Calu3 (cell line): ENCODE data around the gene VPS26C. TPM values are rescaled to one million over a fixed set of nuclear protein-coding genes. Genes with fewer than 3 reads are reported as not detected.

ENCODE experiments used
- BruUV-seq: library from RNA; stranded (reverse); fragments of 400-500 nt; replicated peaks from 2 replicates; lab custom pipeline; 2021; lab: Mats Ljungman, UMichigan
- CTCF ChIA-PET: fragments of 300-600 bp; sonication (Branson Sonifier 250); formaldehyde crosslinking; loops from one replicate; lab custom pipeline; 2022; ENCODE audit warnings: antibody characterized with exemption; lab: Charles Lee
- DNase-seq: peaks from one replicate; pipeline ENCODE4 v3.0.0; 2022
- H3K27ac Mint-ChIP-seq: one replicate; pipeline ENCODE4 v1.8.0; 2022; ENCODE audit warnings: mixed read lengths; ENCODE audit not compliant: unreplicated experiment
- H3K27me3 Mint-ChIP-seq: one replicate; pipeline ENCODE4 v1.8.0; 2022; ENCODE audit warnings: mixed read lengths; ENCODE audit not compliant: unreplicated experiment
- H3K36me3 Mint-ChIP-seq: one replicate; pipeline ENCODE4 v1.8.0; 2022; ENCODE audit warnings: mild to moderate bottlenecking, moderate library complexity, mixed read lengths; ENCODE audit not compliant: insufficient read depth, unreplicated experiment
- H3K4me1 Mint-ChIP-seq: one replicate; pipeline ENCODE4 v1.8.0; 2022; ENCODE audit warnings: mild to moderate bottlenecking, low read depth, mixed read lengths; ENCODE audit not compliant: unreplicated experiment
- H3K4me3 Mint-ChIP-seq: one replicate; pipeline ENCODE4 v1.8.0; 2022; ENCODE audit warnings: mild to moderate bottlenecking, low read depth, moderate library complexity, mixed read lengths; ENCODE audit not compliant: unreplicated experiment
- H3K9me3 Mint-ChIP-seq: one replicate; pipeline ENCODE4 v1.8.0; 2022; ENCODE audit warnings: low read depth, mixed read lengths; ENCODE audit not compliant: unreplicated experiment
- CTCF ChIP-seq: fragments of 200-600 bp; IDR thresholded peaks from one replicate; pipeline ENCODE4 v1.8.0; 2022; ENCODE audit warnings: antibody characterized with exemption; ENCODE audit not compliant: unreplicated experiment
- intact Hi-C: fragments of 100-400 bp; cut with micrococcal nuclease; formaldehyde crosslinking; loops from one replicate; pipeline ENCODE4 v1.10.0; 2022; ENCODE audit not compliant: unreplicated experiment
- total RNA-seq: library from RNA; stranded (reverse); gene quantifications from 2 replicates; pipeline ENCODE4 v1.2.3, GENCODE V29; 2022

The VPS26C gene
- total RNA-seq, 1 experiment from 2014 or later, result 32.3 TPM

GRCh38 chr21:37228003-37228400, 39.1 kb downstream of the VPS26C start:
- Mint-ChIP-seq H3K4me3 (no peak overlapping the region), H3K9me3 (no peaks in the 10 kb centered on the region), H3K36me3 (peaks cover 14% of the 10 kb centered on the region), H3K27me3 (no peaks in the 10 kb centered on the region), H3K27ac (no peak overlapping the region), H3K4me1 (no peaks in the 10 kb centered on the region)
- CTCF ChIA-PET, result no interaction called here
- intact Hi-C loops, result no loop called here
- BruUV-seq, result no TSS peak
- DNase-seq, result no peak
- TF ChIP-seq CTCF, result no peak

GRCh38 chr21:37227071-37228002, 39.8 kb downstream of the VPS26C start:
- CTCF ChIA-PET, result no interaction called here
- Mint-ChIP-seq H3K9me3 (no peaks in the 10 kb centered on the region), H3K36me3 (peaks cover 14% of the 10 kb centered on the region), H3K27me3 (no peaks in the 10 kb centered on the region), H3K4me1 (no peaks in the 10 kb centered on the region), H3K4me3 (no peak overlapping the region), H3K27ac (no peak overlapping the region)
- intact Hi-C loops, result no loop called here
- no TSS peak for BruUV-seq
- DNase-seq, result no peak
- TF ChIP-seq CTCF, result no peak

GRCh38 chr21:37226041-37226920, 40.9 kb downstream of the VPS26C start:
- CTCF ChIA-PET, result no interaction called here
- DNase-seq, result no peak
- no peak for TF ChIP-seq CTCF
- intact Hi-C loops, result no loop called here
- Mint-ChIP-seq H3K4me3 (no peak overlapping the region), H3K27ac (no peak overlapping the region), H3K9me3 (no peaks in the 10 kb centered on the region), H3K36me3 (peaks cover 12% of the 10 kb centered on the region), H3K27me3 (no peaks in the 10 kb centered on the region), H3K4me1 (no peaks in the 10 kb centered on the region)
- BruUV-seq, result no TSS peak

- no TSS peak for BruUV-seq
- CTCF ChIA-PET, result no interaction called here
- TF ChIP-seq CTCF, result no peak
- Mint-ChIP-seq H3K36me3 (peaks cover 14% of the 10 kb centered on the region), H3K9me3 (no peaks in the 10 kb centered on the region), H3K27me3 (no peaks in the 10 kb centered on the region), H3K27ac (no peak overlapping the region), H3K4me1 (no peaks in the 10 kb centered on the region), H3K4me3 (no peak overlapping the region)
- intact Hi-C loops, result no loop called here
- DNase-seq, result no peak
Observed at GRCh38 chr21:37224861-37225839, 42.0 kb downstream of the VPS26C start.
